Measurements from ENCODE around the gene TH.

TH gene

DNA sequence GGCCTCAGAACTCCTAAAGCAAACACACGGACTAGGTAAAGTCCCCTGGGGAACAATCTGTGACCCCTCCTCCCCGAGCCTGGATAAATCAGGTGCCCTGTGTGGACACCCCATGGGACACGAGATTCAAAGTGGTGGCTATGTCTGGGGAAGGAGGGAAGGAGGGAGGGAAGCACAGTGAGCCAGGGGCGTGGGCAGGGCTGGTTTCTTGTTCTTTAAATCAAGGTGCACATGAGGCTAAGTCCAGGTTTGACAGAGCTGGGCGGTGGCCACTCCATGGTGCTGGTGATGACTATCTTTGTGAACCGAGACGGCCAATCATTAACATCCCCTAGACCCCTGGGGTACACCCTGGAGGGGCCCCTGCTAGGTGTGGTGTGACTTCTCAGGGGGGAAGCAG, 20.3 kb upstream of the TH start:
- peaks cover 4% of the 10 kb centered on the region for H3K27me3 ChIP-seq (ENCODE audit: low read depth, low read length)

DNA sequence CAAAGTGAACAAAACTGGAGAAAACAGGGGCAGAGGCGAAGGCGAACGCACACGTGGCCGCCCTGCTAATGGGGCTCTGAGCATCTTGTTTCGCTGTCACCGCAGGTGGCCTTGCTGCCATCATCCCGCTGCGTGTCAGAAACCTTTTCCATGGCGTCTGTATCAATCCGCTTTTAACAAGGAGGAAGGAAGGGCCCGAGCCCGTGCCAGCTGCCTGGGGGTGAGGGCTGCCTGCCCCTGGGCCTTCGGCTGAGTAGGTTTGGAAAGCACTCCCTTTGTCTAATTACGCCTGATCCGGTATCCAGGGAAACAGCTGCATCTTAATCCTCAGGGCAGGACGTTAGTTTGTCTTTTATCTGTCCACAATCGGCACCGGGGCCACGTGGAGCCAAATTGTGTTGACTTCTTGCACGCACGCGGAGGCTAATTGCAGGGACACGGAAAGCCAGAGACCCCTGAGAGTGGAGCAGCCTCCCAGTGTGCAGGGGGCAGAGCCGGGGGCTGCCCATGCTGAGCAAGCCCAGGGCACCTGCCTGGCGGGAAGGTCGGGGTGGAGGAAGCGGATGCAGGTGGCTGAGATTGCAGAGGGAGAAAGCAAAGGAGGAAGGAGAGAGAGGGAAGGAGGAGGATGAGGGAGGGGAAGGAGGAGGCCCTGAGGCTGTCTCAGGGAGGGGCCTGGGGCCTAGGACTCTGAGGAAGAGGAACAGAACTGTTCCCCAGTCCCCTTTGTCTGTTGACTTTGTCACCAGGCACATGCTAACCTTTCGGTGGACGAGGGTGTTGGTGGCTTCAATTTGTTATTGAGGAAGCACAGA, 19.2 kb upstream of the TH start:
- Histone ChIP-seq H3K27me3 (ENCODE audit: low read depth, low read length) (peaks cover 4% of the 10 kb centered on the region), H3K4me3 (ENCODE audit: low read depth in 1 of 2, low read length in 2 of 2) (no peak overlapping the region)

More for the DNA sequence above, 20.3 kb upstream of the TH start:
- H3K4me1 ChIP-seq (ENCODE audit: control insufficient read depth in 1 of 2, insufficient read depth in 2 of 2, low read length in 2 of 2): no peaks in the 10 kb centered on the region
- H3K4me3 ChIP-seq (ENCODE audit: low read depth in 1 of 2, low read length in 2 of 2): no peak overlapping the region
- H3K27ac ChIP-seq (ENCODE audit: low read length): no peak overlapping the region
- H3K36me3 ChIP-seq (ENCODE audit: control insufficient read depth in 1 of 2, insufficient read depth in 2 of 2, low read length in 2 of 2): no peaks in the 10 kb centered on the region
- no peaks in the 10 kb centered on the region for H3K9me3 ChIP-seq (ENCODE audit: control insufficient read depth in 1 of 2, low read length in 2 of 2)

DNA sequence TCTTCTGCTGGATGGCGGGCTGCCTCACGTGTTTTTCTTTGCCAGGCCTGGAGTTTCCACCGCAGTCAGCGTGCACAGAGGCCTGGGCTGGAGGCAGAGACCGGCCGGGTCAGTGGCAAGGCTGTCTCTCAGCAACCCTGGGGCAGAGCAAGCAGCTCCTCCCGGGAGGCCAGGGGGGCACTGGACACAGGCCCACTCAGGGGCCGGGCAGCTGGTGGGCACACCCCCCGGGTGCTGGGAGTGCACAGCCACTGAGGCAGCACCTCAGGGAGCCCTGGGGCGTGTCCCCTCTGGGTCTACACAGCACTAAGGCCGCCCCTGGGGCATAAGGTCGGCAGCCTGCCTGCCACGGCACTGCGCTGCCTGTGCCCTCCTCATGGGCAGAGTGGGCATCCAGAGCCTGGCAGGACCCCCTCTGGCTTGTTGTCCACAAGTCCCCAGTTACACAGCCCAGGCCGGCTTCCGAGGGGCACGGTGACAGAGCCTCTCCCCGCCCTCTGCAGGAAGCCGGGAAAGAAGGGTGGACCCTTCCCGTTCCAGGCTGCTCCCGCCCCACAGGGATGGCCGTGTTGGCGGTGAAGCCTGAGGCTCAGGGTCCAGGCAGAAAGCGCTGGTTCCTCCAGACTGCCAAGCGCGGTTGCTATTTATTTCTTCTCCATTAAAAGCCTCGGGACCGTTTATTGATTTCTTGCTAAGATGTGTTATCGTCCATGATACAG, 18.5 kb upstream of the TH start:
- no peak overlapping the region for H3K27ac ChIP-seq (ENCODE audit: low read length)
- no peaks in the 10 kb centered on the region for H3K4me1 ChIP-seq (ENCODE audit: control insufficient read depth in 1 of 2, insufficient read depth in 2 of 2, low read length in 2 of 2)
- no peaks in the 10 kb centered on the region for H3K36me3 ChIP-seq (ENCODE audit: control insufficient read depth in 1 of 2, insufficient read depth in 2 of 2, low read length in 2 of 2)
- H3K27me3 ChIP-seq (ENCODE audit: low read depth, low read length): peaks cover 4% of the 10 kb centered on the region
- no peak overlapping the region for H3K4me3 ChIP-seq (ENCODE audit: low read depth in 1 of 2, low read length in 2 of 2)
- H3K9me3 ChIP-seq (ENCODE audit: control insufficient read depth in 1 of 2, low read length in 2 of 2): no peaks in the 10 kb centered on the region

More for the DNA sequence above, 19.2 kb upstream of the TH start:
- no peaks in the 10 kb centered on the region for H3K9me3 ChIP-seq (ENCODE audit: control insufficient read depth in 1 of 2, low read length in 2 of 2)
- H3K36me3 ChIP-seq (ENCODE audit: control insufficient read depth in 1 of 2, insufficient read depth in 2 of 2, low read length in 2 of 2): no peaks in the 10 kb centered on the region
- no peak overlapping the region for H3K27ac ChIP-seq (ENCODE audit: low read length)
- no peaks in the 10 kb centered on the region for H3K4me1 ChIP-seq (ENCODE audit: control insufficient read depth in 1 of 2, insufficient read depth in 2 of 2, low read length in 2 of 2)

DNA sequence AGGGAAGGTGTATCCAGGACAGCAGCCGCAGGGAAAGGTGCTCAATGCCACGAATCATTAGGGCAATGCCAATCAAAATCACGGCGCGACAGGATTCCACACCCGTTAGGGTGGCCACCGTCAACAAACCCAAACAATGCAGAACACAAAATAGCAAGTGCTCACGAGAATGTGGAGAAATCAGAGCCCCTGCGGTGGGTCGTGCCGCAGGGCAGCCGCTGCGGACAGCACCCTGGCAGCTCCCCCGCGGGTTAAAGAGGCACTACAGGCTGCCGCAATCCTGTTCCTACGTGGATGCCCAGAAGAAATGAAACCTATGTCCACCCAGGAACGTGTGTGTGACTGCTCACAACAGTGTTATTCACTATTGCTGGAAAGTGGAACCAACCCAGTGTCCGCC, 17.1 kb upstream of the TH start:
- Histone ChIP-seq H3K9me3 (ENCODE audit: control insufficient read depth in 1 of 2, low read length in 2 of 2) (no peaks in the 10 kb centered on the region), H3K4me3 (ENCODE audit: low read depth in 1 of 2, low read length in 2 of 2) (no peak overlapping the region), H3K27me3 (ENCODE audit: low read depth, low read length) (peaks cover 4% of the 10 kb centered on the region), H3K36me3 (ENCODE audit: control insufficient read depth in 1 of 2, insufficient read depth in 2 of 2, low read length in 2 of 2) (no peaks in the 10 kb centered on the region), H3K4me1 (ENCODE audit: control insufficient read depth in 1 of 2, insufficient read depth in 2 of 2, low read length in 2 of 2) (no peaks in the 10 kb centered on the region), H3K27ac (ENCODE audit: low read length) (no peak overlapping the region)

DNA sequence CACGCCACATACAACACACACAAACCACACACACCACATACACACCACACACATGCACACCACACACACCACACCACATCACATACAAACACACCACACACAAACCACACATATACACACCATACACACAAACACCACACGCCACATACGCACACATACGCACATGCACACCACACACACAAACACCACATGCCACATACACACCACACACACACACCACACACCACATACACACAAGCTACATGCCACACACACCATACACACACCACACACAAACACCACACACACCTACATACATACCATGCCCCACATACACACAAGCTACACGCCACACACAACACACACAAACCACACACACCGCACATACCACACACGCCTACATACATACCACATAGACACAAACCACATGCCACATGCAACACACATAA, 15.7 kb upstream of the TH start:
- no peaks in the 10 kb centered on the region for H3K4me1 ChIP-seq (ENCODE audit: control insufficient read depth in 1 of 2, insufficient read depth in 2 of 2, low read length in 2 of 2)
- H3K27me3 ChIP-seq (ENCODE audit: low read depth, low read length): peaks cover 4% of the 10 kb centered on the region
- H3K27ac ChIP-seq (ENCODE audit: low read length): no peak overlapping the region
- no peak overlapping the region for H3K4me3 ChIP-seq (ENCODE audit: low read depth in 1 of 2, low read length in 2 of 2)
- H3K36me3 ChIP-seq (ENCODE audit: control insufficient read depth in 1 of 2, insufficient read depth in 2 of 2, low read length in 2 of 2): no peaks in the 10 kb centered on the region
- H3K9me3 ChIP-seq (ENCODE audit: control insufficient read depth in 1 of 2, low read length in 2 of 2): no peaks in the 10 kb centered on the region

DNA sequence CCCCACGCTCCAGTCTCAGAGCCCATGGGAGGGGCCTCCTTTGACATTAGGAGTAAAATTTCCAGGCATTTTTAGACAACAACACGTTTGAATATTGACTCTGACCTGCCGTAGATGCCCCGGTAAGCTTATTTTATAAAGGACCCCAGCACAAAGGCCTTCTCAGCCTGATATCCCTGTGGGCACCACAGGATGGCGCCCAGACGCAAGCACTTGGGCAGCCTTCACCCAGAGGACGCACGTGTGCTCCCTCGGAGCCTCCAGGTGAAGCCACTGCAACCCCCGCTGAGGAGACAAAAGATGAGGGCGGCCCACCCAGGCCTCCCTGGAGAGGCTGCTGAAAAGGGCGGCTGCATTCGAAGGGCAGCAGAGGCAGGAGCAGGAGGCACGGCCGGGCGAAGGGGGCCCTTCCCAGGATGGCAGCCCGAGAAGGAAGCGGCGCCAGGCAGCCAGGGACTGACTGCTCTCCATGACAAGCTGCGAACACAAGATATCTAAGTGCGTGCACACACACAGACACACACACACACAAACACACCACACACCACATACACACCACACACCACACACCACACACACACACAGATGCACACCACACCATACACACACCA, 15.2 kb upstream of the TH start:
- Histone ChIP-seq H3K27me3 (ENCODE audit: low read depth, low read length) (peaks cover 4% of the 10 kb centered on the region), H3K4me3 (ENCODE audit: low read depth in 1 of 2, low read length in 2 of 2) (no peak overlapping the region), H3K27ac (ENCODE audit: low read length) (no peak overlapping the region), H3K36me3 (ENCODE audit: control insufficient read depth in 1 of 2, insufficient read depth in 2 of 2, low read length in 2 of 2) (no peaks in the 10 kb centered on the region), H3K9me3 (ENCODE audit: control insufficient read depth in 1 of 2, low read length in 2 of 2) (no peaks in the 10 kb centered on the region), H3K4me1 (ENCODE audit: control insufficient read depth in 1 of 2, insufficient read depth in 2 of 2, low read length in 2 of 2) (no peaks in the 10 kb centered on the region)

DNA sequence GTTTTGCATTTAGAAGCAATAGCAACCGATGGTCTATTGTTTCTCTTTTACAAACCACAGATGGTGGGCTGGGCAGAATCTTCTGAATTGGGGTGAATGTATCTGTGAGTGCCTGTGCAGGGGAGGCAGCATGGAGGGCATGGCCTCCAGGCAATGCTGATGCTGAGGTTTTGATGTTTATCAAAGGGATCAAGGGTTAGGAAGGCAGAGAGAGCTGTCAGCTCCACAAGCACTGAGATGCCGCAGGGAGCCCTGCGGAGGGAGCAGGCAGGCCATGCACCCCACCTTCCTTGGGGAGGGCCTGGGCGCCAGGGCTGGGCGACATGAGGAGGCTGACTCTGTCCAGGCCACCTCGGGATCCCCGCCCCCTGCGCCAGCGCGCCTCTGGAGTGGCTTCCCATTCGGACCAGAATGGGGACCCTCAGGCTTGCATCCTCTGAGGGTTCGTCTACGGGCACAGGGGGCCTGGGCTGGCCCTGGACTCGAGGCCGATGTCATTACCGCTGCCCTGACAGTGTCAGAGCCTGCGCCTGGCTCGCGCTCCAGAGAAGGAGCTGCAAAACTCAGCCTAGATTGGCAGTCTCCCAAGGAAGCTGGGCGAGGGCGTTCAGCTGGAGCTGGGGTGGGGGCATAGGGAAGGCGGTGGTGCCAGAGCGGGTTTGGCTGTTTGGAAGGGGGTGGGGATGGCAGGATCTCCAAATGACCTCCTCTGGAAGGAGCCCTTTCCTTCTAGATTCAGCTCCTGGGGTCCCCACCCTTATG, 13.9 kb upstream of the TH start:
- H3K9me3 ChIP-seq (ENCODE audit: control insufficient read depth in 1 of 2, low read length in 2 of 2): no peaks in the 10 kb centered on the region
- no peak overlapping the region for H3K4me3 ChIP-seq (ENCODE audit: low read depth in 1 of 2, low read length in 2 of 2)
- no peaks in the 10 kb centered on the region for H3K36me3 ChIP-seq (ENCODE audit: control insufficient read depth in 1 of 2, insufficient read depth in 2 of 2, low read length in 2 of 2)
- H3K27me3 ChIP-seq (ENCODE audit: low read depth, low read length): peaks cover 3% of the 10 kb centered on the region
- H3K4me1 ChIP-seq (ENCODE audit: control insufficient read depth in 1 of 2, insufficient read depth in 2 of 2, low read length in 2 of 2): no peaks in the 10 kb centered on the region
- no peak overlapping the region for H3K27ac ChIP-seq (ENCODE audit: low read length)

DNA sequence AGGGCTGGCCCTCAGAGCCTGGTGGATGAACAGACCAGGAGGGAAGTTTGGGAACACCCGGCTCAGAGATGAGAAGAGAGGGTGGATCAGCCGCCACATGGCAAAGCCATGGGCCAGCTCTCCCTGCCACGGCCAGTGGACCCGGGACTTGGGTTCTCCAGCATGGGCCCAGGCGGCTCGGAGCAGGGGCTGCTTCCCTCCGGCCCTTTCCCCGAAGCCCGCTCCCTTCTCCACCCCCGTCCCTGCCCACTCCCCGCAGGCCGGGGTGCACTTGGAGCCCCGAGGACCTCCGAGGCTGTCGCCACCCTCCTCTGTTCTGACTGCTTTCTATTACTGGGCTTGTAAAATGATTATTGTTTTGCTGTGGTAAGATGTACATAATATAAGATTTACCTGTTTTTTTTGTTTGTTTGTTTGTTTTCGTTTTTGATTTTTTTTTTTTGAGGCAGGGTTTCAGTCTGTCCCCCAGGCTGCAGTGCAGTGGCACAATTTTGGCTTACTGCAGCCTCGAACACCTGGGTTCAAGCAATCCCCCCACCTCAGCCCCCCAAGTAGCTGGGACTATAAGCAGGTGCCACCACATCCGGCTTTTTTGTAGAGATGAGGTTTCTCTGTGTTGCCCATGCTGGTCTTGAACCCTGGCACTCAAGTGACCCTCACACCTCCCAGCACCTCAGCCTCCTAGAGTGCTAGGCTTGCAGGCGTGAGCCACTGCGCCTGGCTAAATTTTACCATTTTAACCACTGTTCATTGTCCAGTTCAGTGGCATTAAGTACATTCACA, 11.3 kb upstream of the TH start:
- no peak overlapping the region for H3K4me3 ChIP-seq (ENCODE audit: low read depth in 1 of 2, low read length in 2 of 2)
- no peaks in the 10 kb centered on the region for H3K4me1 ChIP-seq (ENCODE audit: control insufficient read depth in 1 of 2, insufficient read depth in 2 of 2, low read length in 2 of 2)
- no peaks in the 10 kb centered on the region for H3K27me3 ChIP-seq (ENCODE audit: low read depth, low read length)
- no peak overlapping the region for H3K27ac ChIP-seq (ENCODE audit: low read length)
- H3K9me3 ChIP-seq (ENCODE audit: control insufficient read depth in 1 of 2, low read length in 2 of 2): no peaks in the 10 kb centered on the region
- H3K36me3 ChIP-seq (ENCODE audit: control insufficient read depth in 1 of 2, insufficient read depth in 2 of 2, low read length in 2 of 2): no peaks in the 10 kb centered on the region

DNA sequence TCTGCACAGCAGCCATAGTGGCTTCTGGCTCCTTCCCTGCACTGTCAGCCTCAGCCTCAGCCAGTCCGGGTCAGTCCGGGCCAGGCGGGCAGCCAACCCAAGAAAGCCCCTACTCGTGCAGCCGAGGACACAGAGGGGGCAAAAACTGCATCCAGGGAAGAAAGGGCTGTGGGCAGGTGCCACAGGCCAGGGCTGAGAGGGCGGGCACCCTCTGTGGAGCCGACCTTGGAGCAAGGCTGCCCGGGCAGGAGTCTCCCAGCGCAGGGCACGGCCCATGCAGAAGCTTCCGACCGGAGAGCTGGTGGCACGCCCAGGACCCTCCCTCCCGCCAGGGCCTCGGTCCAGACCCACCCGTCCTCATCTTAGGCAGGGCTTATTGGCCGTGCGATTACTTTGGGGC, 10.5 kb upstream of the TH start:
- Histone ChIP-seq H3K4me1 (ENCODE audit: control insufficient read depth in 1 of 2, insufficient read depth in 2 of 2, low read length in 2 of 2) (no peaks in the 10 kb centered on the region), H3K27ac (ENCODE audit: low read length) (no peak overlapping the region), H3K9me3 (ENCODE audit: control insufficient read depth in 1 of 2, low read length in 2 of 2) (no peaks in the 10 kb centered on the region), H3K36me3 (ENCODE audit: control insufficient read depth in 1 of 2, insufficient read depth in 2 of 2, low read length in 2 of 2) (no peaks in the 10 kb centered on the region), H3K27me3 (ENCODE audit: low read depth, low read length) (no peaks in the 10 kb centered on the region), H3K4me3 (ENCODE audit: low read depth in 1 of 2, low read length in 2 of 2) (no peak overlapping the region)

DNA sequence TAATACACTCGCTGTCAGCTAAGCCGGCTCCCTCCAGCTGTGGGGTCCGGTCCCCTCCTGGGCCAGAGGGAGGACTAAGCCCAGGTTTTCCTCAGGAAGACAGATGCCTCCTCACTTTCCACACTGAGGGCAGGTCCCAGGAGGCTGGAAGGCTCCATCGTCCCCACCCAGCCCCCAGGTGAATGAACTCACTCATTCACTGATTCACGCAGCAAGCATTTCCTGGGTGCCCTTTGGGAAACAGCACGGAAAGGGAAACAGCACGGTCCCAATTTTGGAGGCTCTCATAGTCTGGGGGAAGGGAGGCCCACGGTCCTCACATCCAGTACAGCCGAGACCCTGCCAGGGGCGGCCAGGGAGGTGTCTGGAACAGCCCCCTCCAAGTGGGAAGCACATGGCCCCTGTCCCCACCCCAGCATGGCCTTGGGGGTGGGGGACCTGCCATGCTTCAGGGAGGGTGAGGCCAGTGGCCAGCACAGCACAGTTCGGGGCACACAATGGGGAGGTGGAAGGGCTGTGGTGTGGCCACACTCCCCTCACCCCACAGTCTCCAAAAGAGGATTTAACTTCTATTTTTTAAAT, 9.3 kb upstream of the TH start:
- Histone ChIP-seq H3K4me3 (ENCODE audit: low read depth in 1 of 2, low read length in 2 of 2) (no peak overlapping the region), H3K27me3 (ENCODE audit: low read depth, low read length) (no peaks in the 10 kb centered on the region), H3K9me3 (ENCODE audit: control insufficient read depth in 1 of 2, low read length in 2 of 2) (no peaks in the 10 kb centered on the region), H3K36me3 (ENCODE audit: control insufficient read depth in 1 of 2, insufficient read depth in 2 of 2, low read length in 2 of 2) (no peaks in the 10 kb centered on the region), H3K27ac (ENCODE audit: low read length) (no peak overlapping the region), H3K4me1 (ENCODE audit: control insufficient read depth in 1 of 2, insufficient read depth in 2 of 2, low read length in 2 of 2) (no peaks in the 10 kb centered on the region)
